BE2C (cell line): ENCODE measurements around the gene MMP11.

ENCODE experiments used
- DNase-seq: peaks from one replicate; pipeline ENCODE4 v3.0.0-alpha.2; 2020
- H3K27me3 ChIP-seq: fragments of 250-450 bp; sonication (Bioruptor Pico); 2 replicates; pipeline ENCODE4 v1.5.1; 2020; ENCODE audit warnings: mild to moderate bottlenecking
- H3K36me3 ChIP-seq: fragments of 250-450 bp; sonication (Bioruptor Pico); 2 replicates; pipeline ENCODE4 v1.5.1; 2020; ENCODE audit warnings: mild to moderate bottlenecking
- H3K4me1 ChIP-seq: fragments of 250-450 bp; sonication (Bioruptor Pico); 2 replicates; pipeline ENCODE4 v1.5.1; 2020
- H3K4me3 ChIP-seq: 2 replicates; pipeline ENCODE4 v1.5.1; 2011; ENCODE audit warnings: low read depth, low read length
- H3K9me3 ChIP-seq: fragments of 250-450 bp; sonication (Bioruptor Pico); 2 replicates; pipeline ENCODE4 v1.5.1; 2020
- TF ChIP-seq, protein P1 (sequence below): IDR thresholded peaks from 2 replicates; pipeline ENCODE4 v1.5.1; 2012; ENCODE audit warnings: mild to moderate bottlenecking, low read depth, low read length

The MMP11 gene

DNA sequence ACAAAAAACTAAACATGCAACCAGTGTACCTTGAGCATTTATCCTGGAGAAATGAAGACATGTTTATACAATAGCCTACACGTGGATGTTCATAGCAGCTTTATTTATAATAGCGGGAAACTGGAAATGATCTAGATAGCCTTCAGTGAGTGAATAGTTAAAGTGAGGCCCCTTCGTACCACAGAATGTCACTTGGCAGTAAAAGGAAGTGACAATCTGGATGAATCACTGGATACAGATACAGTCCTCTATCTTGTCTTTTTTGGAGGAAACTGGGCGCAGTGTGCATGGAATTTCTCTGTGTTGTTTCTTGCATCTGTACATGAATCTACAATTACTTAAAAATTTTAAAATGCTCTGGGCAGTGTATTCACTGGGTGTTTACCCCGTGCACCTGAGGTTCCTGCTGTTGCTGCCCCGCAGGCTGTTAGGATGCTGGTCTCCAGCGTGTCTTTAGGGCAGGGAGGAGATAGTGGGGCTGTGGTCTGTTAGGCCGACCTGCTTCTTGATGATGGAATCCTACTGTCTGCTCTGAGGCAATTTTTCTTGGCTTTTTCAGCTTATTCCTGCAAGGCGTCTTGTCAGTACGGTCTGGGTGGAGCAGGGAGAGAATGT is 43.0 kb downstream of the MMP11 start:
- TF ChIP-seq, protein P1, sequence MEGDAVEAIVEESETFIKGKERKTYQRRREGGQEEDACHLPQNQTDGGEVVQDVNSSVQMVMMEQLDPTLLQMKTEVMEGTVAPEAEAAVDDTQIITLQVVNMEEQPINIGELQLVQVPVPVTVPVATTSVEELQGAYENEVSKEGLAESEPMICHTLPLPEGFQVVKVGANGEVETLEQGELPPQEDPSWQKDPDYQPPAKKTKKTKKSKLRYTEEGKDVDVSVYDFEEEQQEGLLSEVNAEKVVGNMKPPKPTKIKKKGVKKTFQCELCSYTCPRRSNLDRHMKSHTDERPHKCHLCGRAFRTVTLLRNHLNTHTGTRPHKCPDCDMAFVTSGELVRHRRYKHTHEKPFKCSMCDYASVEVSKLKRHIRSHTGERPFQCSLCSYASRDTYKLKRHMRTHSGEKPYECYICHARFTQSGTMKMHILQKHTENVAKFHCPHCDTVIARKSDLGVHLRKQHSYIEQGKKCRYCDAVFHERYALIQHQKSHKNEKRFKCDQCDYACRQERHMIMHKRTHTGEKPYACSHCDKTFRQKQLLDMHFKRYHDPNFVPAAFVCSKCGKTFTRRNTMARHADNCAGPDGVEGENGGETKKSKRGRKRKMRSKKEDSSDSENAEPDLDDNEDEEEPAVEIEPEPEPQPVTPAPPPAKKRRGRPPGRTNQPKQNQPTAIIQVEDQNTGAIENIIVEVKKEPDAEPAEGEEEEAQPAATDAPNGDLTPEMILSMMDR = no peak
- no peak overlapping the region for H3K4me3 ChIP-seq
- no peaks in the 10 kb centered on the region for H3K27me3 ChIP-seq
- H3K36me3 ChIP-seq = peaks cover 70% of the 10 kb centered on the region
- H3K4me1 ChIP-seq = no peaks in the 10 kb centered on the region
- no peaks in the 10 kb centered on the region for H3K9me3 ChIP-seq
- no peak for DNase-seq

DNA sequence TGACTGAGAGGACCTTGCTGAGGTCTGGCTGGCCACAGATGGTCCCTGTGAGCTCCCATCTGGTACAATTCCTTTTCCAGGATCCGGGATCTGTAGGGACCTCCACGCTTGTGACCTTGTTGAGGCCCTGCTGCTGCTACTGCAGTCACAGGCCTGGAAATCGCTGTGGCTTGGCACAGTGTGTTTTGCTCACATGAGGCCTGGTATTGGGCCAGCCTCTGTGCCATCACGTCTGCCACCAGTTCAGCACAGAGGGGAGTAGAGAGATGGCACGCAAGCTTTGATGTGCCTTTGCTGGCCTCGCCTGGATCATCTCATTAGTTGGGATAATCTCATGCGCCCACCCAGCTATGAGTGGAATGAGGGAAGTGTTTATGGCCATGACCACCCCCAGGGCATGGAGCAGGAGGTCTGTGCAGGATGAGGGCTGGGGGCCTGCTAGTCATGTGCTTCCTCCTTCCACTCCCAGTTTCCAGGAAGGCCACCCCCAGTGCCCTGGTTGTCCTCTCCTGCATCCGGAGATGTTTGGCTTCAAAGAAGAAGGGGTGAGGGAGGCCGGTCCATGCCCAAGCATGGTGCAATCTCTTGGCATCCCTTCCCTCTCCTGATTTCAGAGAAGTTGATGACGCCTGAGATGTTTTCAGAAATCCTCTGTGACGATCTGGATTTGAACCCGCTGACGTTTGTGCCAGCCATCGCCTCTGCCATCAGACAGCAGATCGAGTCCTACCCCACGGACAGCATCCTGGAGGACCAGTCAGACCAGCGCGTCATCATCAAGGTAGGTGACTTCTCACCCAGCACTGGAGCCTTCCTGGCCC is 43.7 kb downstream of the MMP11 start:
- no peaks in the 10 kb centered on the region for H3K9me3 ChIP-seq
- TF ChIP-seq, protein P1 = no peak
- H3K4me1 ChIP-seq = no peaks in the 10 kb centered on the region
- no peaks in the 10 kb centered on the region for H3K27me3 ChIP-seq
- H3K36me3 ChIP-seq = peaks cover 71% of the 10 kb centered on the region
- DNase-seq = no peak
- no peak overlapping the region for H3K4me3 ChIP-seq

DNA sequence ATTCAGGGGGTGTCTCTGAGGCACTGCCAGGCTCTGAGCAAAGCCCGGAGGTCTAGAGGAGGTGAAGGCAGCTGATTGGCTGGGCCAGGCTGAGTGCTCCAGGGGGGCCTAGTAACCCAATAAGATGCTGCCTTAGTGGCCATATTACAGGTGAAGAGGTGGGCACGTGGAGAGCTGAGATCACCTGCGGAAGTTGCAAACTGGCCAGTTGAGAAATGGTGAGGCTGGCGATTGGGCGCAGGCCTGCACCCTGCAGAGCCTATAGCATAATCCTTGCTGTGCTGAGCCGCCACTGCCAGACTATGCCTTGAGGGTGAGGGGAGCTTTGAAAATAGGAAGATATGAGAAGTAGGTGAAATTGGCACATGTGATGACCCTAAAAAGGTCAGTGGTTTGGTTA is 44.5 kb downstream of the MMP11 start:
- no peak for DNase-seq
- Histone ChIP-seq H3K4me3 (no peak overlapping the region), H3K36me3 (peaks cover 70% of the 10 kb centered on the region), H3K4me1 (no peaks in the 10 kb centered on the region), H3K9me3 (no peaks in the 10 kb centered on the region), H3K27me3 (no peaks in the 10 kb centered on the region)
- TF ChIP-seq, protein P1 = no peak

DNA sequence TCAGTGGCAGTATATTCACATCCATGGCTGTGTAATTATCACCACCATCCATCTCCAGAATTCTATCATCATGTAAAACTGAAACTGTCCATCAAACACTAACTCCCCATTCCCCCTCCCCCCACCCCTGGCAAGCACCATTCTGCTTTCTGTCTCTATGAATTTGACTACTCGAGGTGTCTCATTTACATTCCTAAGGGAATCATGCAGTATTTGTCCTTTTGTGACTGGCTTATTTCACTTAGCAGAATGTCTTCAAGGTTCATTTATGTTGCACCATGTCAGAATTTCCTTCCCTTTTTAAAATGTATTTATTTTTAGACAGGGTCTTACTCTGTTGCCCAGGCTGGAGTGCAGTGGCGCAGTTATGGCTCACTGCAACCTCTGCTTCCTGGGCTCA is 45.9 kb downstream of the MMP11 start:
- TF ChIP-seq, protein P1 = no peak
- Histone ChIP-seq H3K36me3 (peaks cover 74% of the 10 kb centered on the region), H3K4me3 (no peak overlapping the region), H3K27me3 (no peaks in the 10 kb centered on the region), H3K4me1 (no peaks in the 10 kb centered on the region), H3K9me3 (no peaks in the 10 kb centered on the region)
- no peak for DNase-seq

DNA sequence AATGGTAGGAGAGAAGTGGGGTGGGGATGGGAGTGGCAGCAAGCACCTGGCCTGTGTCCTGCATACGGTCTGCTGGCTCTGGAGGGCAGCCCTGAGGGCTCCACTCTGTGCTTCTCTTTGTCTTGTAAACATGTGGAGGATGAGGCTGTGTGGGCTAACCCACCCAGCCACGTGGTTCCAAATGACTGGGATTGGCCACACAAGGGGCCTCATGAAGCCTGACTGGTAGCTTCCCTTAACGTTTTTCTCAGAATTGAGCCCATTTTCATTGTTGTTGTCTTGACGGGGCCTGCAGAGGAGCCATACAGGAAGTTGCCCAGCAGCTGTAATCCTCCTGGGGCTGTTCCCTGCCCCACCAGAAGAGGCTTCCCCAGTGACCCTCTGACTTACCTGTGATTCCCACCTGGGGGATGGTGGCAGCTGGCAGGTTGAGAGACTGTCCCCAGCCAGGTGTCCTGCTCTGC is 48.1 kb downstream of the MMP11 start:
- H3K4me1 ChIP-seq = peaks cover 5% of the 10 kb centered on the region
- no peak for DNase-seq
- H3K36me3 ChIP-seq = peaks cover 87% of the 10 kb centered on the region
- no peak overlapping the region for H3K4me3 ChIP-seq
- TF ChIP-seq, protein P1 = no peak
- no peaks in the 10 kb centered on the region for H3K27me3 ChIP-seq
- H3K9me3 ChIP-seq = no peaks in the 10 kb centered on the region
